SIG-M5 treated with dmso at 0.1 percent for 504 hours (cell line): ENCODE measurements around the gene GALNT9.

Source experiments
- DNase-seq: peaks from one replicate; lab custom pipeline; 2025; ENCODE audit not compliant: unreplicated experiment; lab: John Stamatoyannopoulos, UW

Gene GALNT9

DNA sequence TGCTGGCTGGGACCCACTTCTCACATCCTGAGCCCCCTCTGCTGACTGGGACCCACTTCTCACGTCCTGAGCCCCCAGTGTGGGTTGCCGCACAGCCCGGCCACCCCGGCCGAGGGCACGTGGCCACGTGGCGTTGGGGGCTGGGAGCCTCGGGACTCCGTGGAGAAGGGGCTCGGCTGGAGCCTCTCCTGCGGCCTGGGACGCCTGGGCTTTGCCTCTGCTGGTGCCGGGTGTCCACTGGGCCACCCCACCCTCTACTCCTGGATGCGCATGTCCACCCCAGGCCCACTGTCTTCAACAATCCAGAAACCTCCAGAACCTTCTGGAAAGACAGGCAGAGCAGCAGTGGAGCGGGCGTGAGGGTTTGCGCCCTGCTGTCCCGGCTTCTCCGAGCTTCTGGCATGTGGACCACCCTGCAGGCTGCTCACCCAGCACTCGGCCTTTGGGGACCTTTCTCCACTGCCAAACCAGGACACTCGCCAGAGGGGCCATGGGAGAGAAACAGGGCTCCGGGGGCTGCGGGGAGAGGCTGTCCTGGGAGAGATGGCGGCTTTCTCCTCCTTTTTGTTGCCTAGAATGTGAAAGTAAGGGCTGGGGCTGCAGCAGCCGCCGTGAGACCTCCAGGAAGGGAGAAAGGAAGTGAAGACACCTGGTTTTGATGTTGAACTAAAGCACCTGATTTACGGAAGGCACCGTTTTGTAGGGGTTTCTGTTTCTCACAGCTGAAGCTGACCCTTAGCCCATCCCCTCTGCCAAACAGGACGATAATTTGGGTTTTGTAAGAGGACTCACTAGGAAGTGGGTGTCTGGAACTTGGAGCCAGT, 155.2 kb downstream of the GALNT9 start:
- no peak for DNase-seq

GRCh38 chr12:132173135-132174014, 156.0 kb downstream of the GALNT9 start:
- DNase-seq: no peak

DNA sequence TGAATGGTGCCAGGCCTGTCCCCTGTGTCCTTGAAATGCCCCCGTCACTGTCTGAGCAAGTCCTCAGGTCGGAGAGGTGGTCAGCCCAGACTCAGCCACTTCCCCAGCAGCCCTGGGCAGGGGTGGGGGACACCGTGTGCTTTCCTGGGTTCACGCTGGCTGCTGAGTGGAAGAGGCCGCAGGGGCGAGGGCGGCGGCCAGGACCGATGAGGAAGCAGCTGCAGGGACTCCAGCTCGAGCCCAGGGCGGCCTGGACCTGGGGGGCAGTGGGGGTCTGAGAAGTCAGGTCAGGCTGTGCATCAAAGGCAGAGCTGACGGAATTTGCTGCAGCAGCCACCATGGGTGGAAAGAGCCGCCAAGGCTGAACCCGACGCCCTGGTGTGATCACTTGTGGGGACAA, 156.8 kb downstream of the GALNT9 start:
- no peak for DNase-seq

DNA sequence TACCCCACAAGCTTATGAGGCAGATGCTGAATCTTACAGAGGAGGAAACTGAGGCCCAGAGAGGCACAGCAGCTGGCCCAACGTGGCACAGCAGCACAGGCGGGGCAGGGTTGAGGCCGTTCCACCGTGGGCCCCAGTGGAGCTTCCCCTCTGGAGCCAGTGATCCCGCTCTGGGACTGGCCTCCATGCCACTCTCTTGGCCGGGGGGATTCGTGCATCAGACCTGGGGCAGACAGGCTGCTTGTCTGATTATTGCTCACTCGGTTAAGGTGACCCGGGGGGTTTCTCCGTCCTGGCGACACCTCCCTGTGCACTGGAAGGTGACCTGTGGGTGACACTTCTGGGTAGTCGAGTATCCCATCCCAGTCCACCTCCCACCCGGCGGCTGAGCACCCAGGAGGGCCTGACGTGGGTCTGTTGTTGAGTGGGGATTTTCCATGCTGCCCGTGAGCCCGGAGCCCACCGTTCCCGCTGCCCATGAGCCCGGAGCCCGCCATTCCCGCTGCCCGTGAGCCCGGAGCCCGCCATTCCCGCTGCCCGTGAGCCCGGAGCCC, 157.3 kb downstream of the GALNT9 start:
- no peak for DNase-seq

DNA sequence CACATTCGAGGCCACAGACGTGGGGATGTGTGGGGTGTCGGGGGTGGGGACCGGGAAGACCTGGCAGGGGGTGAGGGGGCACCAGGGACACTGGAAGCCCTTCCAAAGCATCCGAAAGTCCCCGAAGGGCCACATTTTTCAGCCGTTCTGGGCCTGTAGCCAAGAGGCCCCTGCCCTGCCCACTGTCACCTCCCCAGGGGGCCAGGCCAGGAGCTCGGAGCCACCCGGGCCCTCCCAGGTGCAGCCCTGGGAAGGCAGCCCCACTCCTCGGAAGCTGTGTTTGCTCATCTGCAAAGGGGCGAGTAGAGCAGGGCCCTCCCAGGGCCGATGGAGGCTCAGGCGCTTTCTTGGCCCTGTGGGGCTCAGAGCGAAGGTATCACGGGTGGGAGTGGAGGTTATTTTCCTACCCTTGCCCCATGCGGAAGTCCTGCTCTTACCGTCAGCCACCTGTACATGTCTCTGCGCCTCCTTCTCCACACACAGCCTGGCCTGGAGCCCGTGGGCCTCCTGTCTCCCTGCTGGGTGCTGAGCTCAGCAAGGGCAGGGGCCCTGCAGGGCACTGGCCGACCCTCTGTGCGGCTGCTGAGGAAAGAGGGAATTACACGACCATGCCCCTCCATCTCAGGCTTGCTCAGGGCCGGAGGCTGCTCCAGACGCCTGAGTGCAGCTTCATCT, 158.0 kb downstream of the GALNT9 start:
- DNase-seq: no peak

DNA sequence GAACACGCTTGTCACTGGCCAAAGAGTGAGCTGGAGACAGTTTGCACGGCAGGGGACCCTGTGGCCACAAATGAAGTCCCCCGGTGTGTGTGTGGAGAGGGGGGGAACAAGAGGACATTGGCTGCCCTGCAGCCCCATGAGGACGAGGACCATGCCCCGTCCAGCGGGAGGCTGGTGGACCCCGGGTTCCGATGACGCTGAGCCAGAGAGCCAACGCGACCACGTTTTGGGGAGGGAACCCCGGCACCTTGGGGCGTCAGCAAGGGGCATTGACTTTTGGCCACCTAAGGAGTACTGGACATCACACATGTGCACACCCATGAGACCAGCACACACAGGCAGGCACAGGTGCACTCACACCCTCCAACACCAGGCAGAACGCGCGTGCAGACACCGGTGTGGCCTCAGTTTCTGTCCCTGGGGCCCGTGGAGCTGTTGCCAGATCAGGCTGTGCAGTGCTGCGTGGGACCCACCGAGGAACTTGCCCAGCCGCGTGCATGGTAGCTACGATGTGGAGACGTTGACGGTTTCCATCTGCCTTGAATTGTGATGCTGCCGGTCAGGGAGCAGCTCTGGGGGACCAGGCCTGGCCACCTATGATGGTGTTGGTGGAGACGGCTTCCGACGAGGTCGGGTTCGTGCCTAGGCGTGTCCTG, 158.6 kb downstream of the GALNT9 start:
- DNase-seq: no peak

GRCh38 chr12:132170094-132170636, 159.2 kb downstream of the GALNT9 start:
- no peak for DNase-seq

GRCh38 chr12:132169376-132169775, 160.0 kb downstream of the GALNT9 start:
- no peak for DNase-seq

GRCh38 chr12:132168311-132169031, 160.9 kb downstream of the GALNT9 start:
- no peak for DNase-seq

GRCh38 chr12:132167611-132168310, 161.6 kb downstream of the GALNT9 start:
- DNase-seq: no peak

- no peak for DNase-seq
These were observed 162.4 kb downstream of the GALNT9 start for GRCh38 chr12:132166801-132167591.

- no peak for DNase-seq
These were observed 163.3 kb downstream of the GALNT9 start for GRCh38 chr12:132166093-132166492.

- no peak for DNase-seq
These were observed 163.8 kb downstream of the GALNT9 start for GRCh38 chr12:132165584-132165983.

DNA sequence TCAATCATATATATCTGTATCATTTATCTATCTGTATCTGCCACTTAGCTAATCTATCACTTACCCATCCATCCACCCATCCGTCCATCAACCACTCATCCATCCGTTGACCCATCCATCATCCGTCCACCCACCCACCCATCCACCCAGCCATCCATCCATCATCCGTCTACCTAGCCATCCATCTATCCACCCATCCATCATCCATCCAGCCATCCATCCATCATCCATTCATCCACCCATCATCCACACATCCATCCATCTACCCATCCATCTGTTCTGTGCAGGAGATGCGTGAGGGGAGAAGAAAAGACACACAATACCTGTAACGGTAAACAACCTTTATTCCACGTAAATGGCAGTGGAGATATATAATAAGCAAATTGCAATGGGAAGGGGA, 165.0 kb downstream of the GALNT9 start:
- no peak for DNase-seq

- no peak for DNase-seq
These were observed 165.5 kb downstream of the GALNT9 start for GRCh38 chr12:132163911-132164288.

DNA sequence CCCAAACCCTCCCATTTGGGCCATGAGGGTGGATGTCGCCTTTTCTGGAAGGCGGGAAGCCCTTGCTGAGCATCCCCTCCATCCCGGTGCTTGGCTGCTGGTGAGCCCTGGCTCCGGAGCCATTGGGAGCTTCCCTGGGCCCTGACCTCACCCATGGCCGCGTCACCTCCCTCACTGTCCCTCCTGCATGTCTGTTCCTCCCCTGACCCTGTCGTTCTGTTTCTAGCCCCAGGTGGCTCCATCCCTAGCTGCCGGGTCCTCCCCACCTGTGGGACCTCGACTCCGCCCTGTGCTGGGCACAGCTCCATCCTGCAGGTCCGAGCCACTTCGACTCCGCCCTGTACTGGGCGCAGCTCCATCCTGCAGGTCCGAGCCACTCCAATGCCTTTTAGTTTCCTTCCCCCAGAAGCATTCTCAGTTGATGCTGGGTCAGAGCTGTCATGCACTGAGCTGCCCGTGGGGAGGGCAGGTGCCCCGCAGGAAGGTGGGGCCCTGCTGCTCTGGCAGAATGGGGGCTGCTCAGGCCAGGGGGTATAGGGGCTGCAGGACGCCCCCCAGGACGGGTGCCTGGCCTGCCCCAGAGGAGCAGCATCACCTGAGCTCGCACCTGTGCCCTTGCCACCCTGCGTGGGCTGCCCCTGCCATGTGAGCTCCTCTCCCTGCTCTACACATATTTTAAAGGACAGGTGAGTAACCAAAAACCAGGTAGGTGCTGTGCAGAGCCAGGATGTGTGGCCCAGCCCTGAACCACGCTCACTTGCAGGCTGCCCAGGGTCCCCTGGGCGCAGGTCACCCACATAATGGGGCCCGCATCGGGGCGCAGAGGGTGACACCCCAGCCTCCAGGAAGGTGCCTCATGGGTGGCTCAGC, 166.1 kb downstream of the GALNT9 start:
- no peak for DNase-seq

DNA sequence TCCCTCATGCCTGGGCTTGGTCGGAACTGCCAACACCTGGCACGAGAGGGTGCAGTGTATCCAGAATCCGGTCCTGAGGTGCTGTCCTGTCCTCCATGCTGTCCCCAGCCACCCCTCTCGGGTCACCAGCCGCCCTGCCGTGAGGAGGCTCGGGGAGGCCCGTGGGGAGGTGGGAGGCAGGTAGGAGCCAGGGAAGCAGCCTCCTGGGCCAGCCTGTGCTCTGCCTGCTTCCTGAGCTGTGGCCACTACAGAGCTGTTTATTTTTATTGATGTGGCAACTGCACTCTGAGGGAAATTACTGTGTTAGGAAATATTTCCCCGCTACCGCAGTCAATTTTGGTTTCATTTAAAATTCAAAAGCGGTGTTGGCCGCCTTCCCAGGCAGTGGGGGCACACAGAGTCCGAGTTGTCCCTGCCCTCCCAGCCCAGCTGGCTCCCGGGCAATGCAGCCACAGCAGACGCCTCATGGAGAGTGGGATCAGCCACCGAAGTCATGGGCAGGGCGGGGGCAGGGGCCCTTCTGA, 166.8 kb downstream of the GALNT9 start:
- peak; percentile 73 for DNase-seq
